GM21515 (cell line): ENCODE measurements around the gene ATR.

Experiments used
- ATAC-seq: cut with Tn5 transposase; IDR thresholded peaks from one replicate; pipeline ENCODE4 v1.9.1; 2021; ENCODE audit not compliant: unreplicated experiment

ATR gene

GRCh38 chr3:142534543-142534942 lies 44.0 kb downstream of the ATR start:
- no peak for ATAC-seq

- ATAC-seq: no peak
These were observed 48.2 kb downstream of the ATR start for GRCh38 chr3:142530296-142530695.

GRCh38 chr3:142523921-142524566 lies 54.5 kb downstream of the ATR start:
- no peak for ATAC-seq

- ATAC-seq: no peak
These were observed 69.5 kb downstream of the ATR start for GRCh38 chr3:142509079-142509478.

- no peak for ATAC-seq
These were observed 71.3 kb downstream of the ATR start for GRCh38 chr3:142507241-142507640.

GRCh38 chr3:142502187-142502985 lies 76.1 kb downstream of the ATR start:
- ATAC-seq: no peak

GRCh38 chr3:142501004-142501926 lies 77.3 kb downstream of the ATR start:
- no peak for ATAC-seq

GRCh38 chr3:142500211-142500610 lies 78.3 kb downstream of the ATR start:
- ATAC-seq: no peak

GRCh38 chr3:142498397-142499180 lies 79.9 kb downstream of the ATR start:
- ATAC-seq: no peak

- no peak for ATAC-seq
These were observed 80.8 kb downstream of the ATR start for GRCh38 chr3:142497729-142498128.

- ATAC-seq: no peak
These were observed 83.4 kb downstream of the ATR start for GRCh38 chr3:142495103-142495502.

- ATAC-seq: no peak
These were observed 86.3 kb downstream of the ATR start for GRCh38 chr3:142492184-142492583.

GRCh38 chr3:142489572-142490323 lies 88.8 kb downstream of the ATR start:
- ATAC-seq: no peak

- no peak for ATAC-seq
These were observed 93.6 kb downstream of the ATR start for GRCh38 chr3:142484912-142485435.

- ATAC-seq: no peak
These were observed 97.3 kb downstream of the ATR start for GRCh38 chr3:142481196-142481595.

- no peak for ATAC-seq
These were observed 107.7 kb downstream of the ATR start for GRCh38 chr3:142470826-142471225.

GRCh38 chr3:142468456-142468855 lies 110.1 kb downstream of the ATR start:
- ATAC-seq: no peak

- no peak for ATAC-seq
These were observed 110.8 kb downstream of the ATR start for GRCh38 chr3:142467768-142468167.

GRCh38 chr3:142460689-142461088 lies 117.8 kb downstream of the ATR start:
- no peak for ATAC-seq

GRCh38 chr3:142459929-142460328 lies 118.6 kb downstream of the ATR start:
- no peak for ATAC-seq
